Thyroid gland (tissue), 4 donors: ENCODE data around the gene GAK. TPM values are rescaled to one million over a fixed set of nuclear protein-coding genes. Genes with fewer than 3 reads are reported as not detected.

Source experiments
- DNase-seq, 2 donors: peaks; one replicate each; pipeline ENCODE4 v3.0.0-alpha.2; 2019
- H3K27ac ChIP-seq, 3 donors: fragments of 200-600 bp; sonication (generic); 1 replicate in 2 of 3; 2 replicates in 1 of 3; pipeline ENCODE4 v1.5.1; 2016 to 2019; ENCODE audit warnings: mild to moderate bottlenecking in 1 of 3, moderate library complexity in 1 of 3
- H3K27me3 ChIP-seq: fragments of 200-600 bp; sonication (generic); one replicate; pipeline ENCODE4 v1.5.1; 2019
- H3K36me3 ChIP-seq, 2 donors: fragments of 200-600 bp; sonication (generic); one replicate each; pipeline ENCODE4 v1.5.1; 2016 to 2019
- H3K4me1 ChIP-seq, 2 donors: fragments of 200-600 bp; sonication (generic); one replicate each; pipeline ENCODE4 v1.5.1; 2017 to 2019
- H3K4me3 ChIP-seq, 3 donors: fragments of 200-600 bp; sonication (generic); replicated peaks in 1 of 3; 1 replicate in 2 of 3; 2 replicates in 1 of 3; pipeline ENCODE4 v1.5.1; 2016; ENCODE audit warnings: mild to moderate bottlenecking in 1 of 3
- H3K9me3 ChIP-seq: fragments of 200-600 bp; sonication (generic); one replicate; pipeline ENCODE4 v1.5.1; 2017
- CTCF ChIP-seq, 6 experiments: fragments of 200-600 bp in 3 of 6; fragments of 450-650 bp in 3 of 6; sonication (generic) in 3 of 6; IDR thresholded peaks; one replicate each; pipeline ENCODE4 v1.5.1; 2016 to 2019; ENCODE audit warnings: antibody characterized with exemption in 6 of 6, mild to moderate bottlenecking in 2 of 6, inconsistent platforms in 1 of 6, moderate library complexity in 1 of 6
- POLR2A ChIP-seq, 2 donors: fragments of 450-650 bp; IDR thresholded peaks; one replicate each; pipeline ENCODE4 v1.6.1; 2017; ENCODE audit warnings: antibody characterized with exemption in 2 of 2, mild to moderate bottlenecking in 2 of 2, moderate library complexity in 1 of 2
- WGBS, 2 donors: methylation state at CpG; one replicate each; pipeline ENCODE4 v1.1.5; 2017; 5-methylcytosine and 5-hydroxymethylcytosine counted together
- intact Hi-C: fragments of 100-400 bp; cut with DNase I; formaldehyde crosslinking; loops from one replicate; pipeline ENCODE4 v1.15.1; 2023
- total RNA-seq, 4 donors: library from RNA; depleted of rRNA; stranded (reverse); fragments of >200 nt; gene quantifications; one replicate each; pipeline ENCODE4 v1.2.3, GENCODE V29; 2016

The GAK gene
- total RNA-seq, 4 donors from 2014 or later: 86.4 to 184 (median 153) TPM

DNA sequence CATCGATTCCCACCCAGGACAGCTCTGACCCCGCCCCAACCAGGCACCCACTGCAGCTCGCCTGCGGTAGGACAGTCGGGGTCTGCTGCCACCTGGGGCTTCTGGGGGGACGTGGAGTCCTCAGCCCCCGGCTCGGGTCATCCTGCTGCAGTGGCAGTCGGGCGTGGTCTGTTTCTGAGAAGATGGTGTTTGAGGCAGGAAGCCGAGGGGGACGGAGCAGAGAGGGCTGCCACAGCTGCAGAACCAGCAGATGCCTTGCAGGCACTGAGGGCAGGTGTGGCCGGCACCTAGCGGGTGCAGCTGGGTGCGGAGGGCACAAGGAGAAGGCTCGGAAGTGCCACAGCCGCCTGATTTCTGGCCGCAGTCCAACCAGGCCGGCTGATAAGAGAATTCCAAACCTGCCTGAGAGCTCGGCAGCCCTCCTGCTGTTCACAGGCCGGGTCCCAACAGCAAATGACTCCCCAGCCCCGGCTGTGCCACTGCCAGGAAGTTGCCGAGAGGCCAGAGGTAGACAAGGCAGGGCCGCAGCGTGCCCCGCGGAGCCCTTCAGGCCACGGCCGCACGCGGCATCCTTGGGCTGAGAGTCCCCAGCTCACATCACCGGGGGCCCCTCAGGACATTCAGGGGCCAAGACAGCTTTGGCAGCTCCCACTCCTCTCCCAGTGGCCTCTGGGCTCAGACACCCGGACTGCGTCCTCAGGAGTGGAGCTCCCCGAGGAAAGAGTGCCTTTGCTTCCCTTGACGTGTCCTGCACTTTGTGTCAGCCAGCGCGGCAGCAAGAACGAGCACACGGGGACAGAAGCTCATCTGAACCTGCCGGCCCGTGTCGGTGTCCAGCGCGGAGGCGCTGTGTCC, 96.7 kb downstream of the GAK start:
- WGBS, 2 donors: 87 to 92% methylated on average over 16 to 22 of the region's 46 CpGs
- no peak overlapping the region for H3K27ac ChIP-seq
- H3K4me3 ChIP-seq: no peak overlapping the region
- no peaks in the 10 kb centered on the region for H3K27me3 ChIP-seq
- DNase-seq: no peak
- no peaks in the 10 kb centered on the region for H3K4me1 ChIP-seq
- no peaks in the 10 kb centered on the region for H3K9me3 ChIP-seq
- TF ChIP-seq POLR2A (IDR thresholded peaks at IDR 0.05) (no peak), CTCF (IDR thresholded peaks at IDR 0.05) (no peak)
- no peaks in the 10 kb centered on the region for H3K36me3 ChIP-seq
- intact Hi-C loops: no loop called here

GRCh38 chr4:834368-835147, 97.6 kb downstream of the GAK start:
- no peaks in the 10 kb centered on the region for H3K9me3 ChIP-seq
- no peak for DNase-seq
- no peak for TF ChIP-seq POLR2A (IDR thresholded peaks at IDR 0.05)
- TF ChIP-seq CTCF (IDR thresholded peaks at IDR 0.05): no peak

GRCh38 chr4:833731-834367, 98.3 kb downstream of the GAK start:
- no peak for DNase-seq
- Histone ChIP-seq H3K4me3 (no peak overlapping the region), H3K4me1 (no peaks in the 10 kb centered on the region), H3K36me3 (no peaks in the 10 kb centered on the region), H3K27ac (no peak overlapping the region), H3K27me3 (no peaks in the 10 kb centered on the region), H3K9me3 (no peaks in the 10 kb centered on the region)
- TF ChIP-seq CTCF (IDR thresholded peaks at IDR 0.05): no peak
- no peak for TF ChIP-seq POLR2A (IDR thresholded peaks at IDR 0.05)
- intact Hi-C loops: no loop called here
- 71 to 75% methylated on average over 14 to 18 of the region's 18 CpGs for WGBS, 2 donors

More at GRCh38 chr4:834368-835147, 97.6 kb downstream of the GAK start:
- 70 to 82% methylated on average over 21 to 25 of the region's 29 CpGs for WGBS, 2 donors
- Histone ChIP-seq H3K4me1 (no peaks in the 10 kb centered on the region), H3K27me3 (no peaks in the 10 kb centered on the region), H3K36me3 (no peaks in the 10 kb centered on the region), H3K27ac (no peak overlapping the region), H3K4me3 (no peak overlapping the region)
- intact Hi-C loops: no loop called here

GRCh38 chr4:833156-833555, 99.0 kb downstream of the GAK start:
- WGBS, 2 donors: 41 to 70% methylated on average over 10 of the region's 10 CpGs
- peaks cover 0 to 4% of the 10 kb centered on the region in 2 donors for H3K4me1 ChIP-seq
- no peaks in the 10 kb centered on the region for H3K27me3 ChIP-seq
- intact Hi-C loops: no loop called here
- no peak overlapping the region for H3K27ac ChIP-seq
- TF ChIP-seq POLR2A (IDR thresholded peaks at IDR 0.05): no peak
- no peak for TF ChIP-seq CTCF (IDR thresholded peaks at IDR 0.05)
- H3K36me3 ChIP-seq: no peaks in the 10 kb centered on the region
- DNase-seq: no peak
- H3K9me3 ChIP-seq: no peaks in the 10 kb centered on the region
- no peak overlapping the region for H3K4me3 ChIP-seq
